Measurements from ENCODE around the gene LRP5. TPM values are rescaled to one million over a fixed set of nuclear protein-coding genes. Genes with fewer than 3 reads are reported as not detected.
A peak's percentile ranks its signal among the peaks of the same experiment; 100 is the strongest.
"Not testable (repeated sequence)": the region's sequence is repeated elsewhere in the genome, so short reads cannot be mapped to it uniquely, and the experiment has no call there.

The LRP5 gene
- total RNA-seq, 1 experiment from 2014 or later: 23.5 TPM

GRCh38 chr11:68333173-68333572 lies 20.8 kb downstream of the LRP5 start:
- no peak overlapping the region for H3K4me3 ChIP-seq
- no peaks in the 10 kb centered on the region for H3K27me3 ChIP-seq
- no peaks in the 10 kb centered on the region for H3K9me3 ChIP-seq
- no peak for DNase-seq
- no peaks in the 10 kb centered on the region for H3K36me3 ChIP-seq

GRCh38 chr11:68334923-68335322 lies 22.5 kb downstream of the LRP5 start:
- no peaks in the 10 kb centered on the region for H3K9me3 ChIP-seq
- no peak overlapping the region for H3K4me3 ChIP-seq
- no peak for DNase-seq
- no peaks in the 10 kb centered on the region for H3K27me3 ChIP-seq
- H3K36me3 ChIP-seq: no peaks in the 10 kb centered on the region

GRCh38 chr11:68335683-68336082 lies 23.3 kb downstream of the LRP5 start:
- no peak for DNase-seq
- Histone ChIP-seq H3K36me3 (no peaks in the 10 kb centered on the region), H3K4me3 (no peak overlapping the region), H3K9me3 (no peaks in the 10 kb centered on the region), H3K27me3 (no peaks in the 10 kb centered on the region)

- no peaks in the 10 kb centered on the region for H3K27me3 ChIP-seq
These were observed 24.3 kb downstream of the LRP5 start for GRCh38 chr11:68336716-68337115.

GRCh38 chr11:68337399-68337835 lies 25.0 kb downstream of the LRP5 start:
- Histone ChIP-seq H3K4me3 (no peak overlapping the region), H3K27me3 (no peaks in the 10 kb centered on the region), H3K36me3 (no peaks in the 10 kb centered on the region), H3K9me3 (no peaks in the 10 kb centered on the region)
- peak; percentile 63 for DNase-seq

More at GRCh38 chr11:68336716-68337115, 24.3 kb downstream of the LRP5 start:
- no peak for DNase-seq
- H3K9me3 ChIP-seq: no peaks in the 10 kb centered on the region
- H3K4me3 ChIP-seq: no peak overlapping the region
- no peaks in the 10 kb centered on the region for H3K36me3 ChIP-seq

GRCh38 chr11:68338051-68338780 lies 25.8 kb downstream of the LRP5 start:
- peak; percentile 91 for DNase-seq

GRCh38 chr11:68340003-68340767 lies 27.8 kb downstream of the LRP5 start:
- H3K27me3 ChIP-seq: no peaks in the 10 kb centered on the region

More at GRCh38 chr11:68338051-68338780, 25.8 kb downstream of the LRP5 start:
- Histone ChIP-seq H3K36me3 (no peaks in the 10 kb centered on the region), H3K4me3 (no peak overlapping the region), H3K27me3 (no peaks in the 10 kb centered on the region), H3K9me3 (no peaks in the 10 kb centered on the region)

GRCh38 chr11:68340784-68341556 lies 28.6 kb downstream of the LRP5 start:
- Histone ChIP-seq H3K36me3 (no peaks in the 10 kb centered on the region; the same call in 1 of the 2 replicates), H3K4me3 (no peak overlapping the region), H3K9me3 (no peaks in the 10 kb centered on the region), H3K27me3 (no peaks in the 10 kb centered on the region)
- no peak for DNase-seq

More at GRCh38 chr11:68340003-68340767, 27.8 kb downstream of the LRP5 start:
- Histone ChIP-seq H3K4me3 (no peak overlapping the region), H3K36me3 (no peaks in the 10 kb centered on the region), H3K9me3 (no peaks in the 10 kb centered on the region)
- no peak for DNase-seq

- Histone ChIP-seq H3K36me3 (no peaks in the 10 kb centered on the region; the same call in 1 of the 2 replicates), H3K9me3 (no peaks in the 10 kb centered on the region), H3K27me3 (no peaks in the 10 kb centered on the region), H3K4me3 (no peak overlapping the region)
- no peak for DNase-seq
These were observed 29.4 kb downstream of the LRP5 start for GRCh38 chr11:68341557-68342458.

GRCh38 chr11:68342459-68343158 lies 30.2 kb downstream of the LRP5 start:
- Histone ChIP-seq H3K36me3 (no peaks in the 10 kb centered on the region; the same call in 1 of the 2 replicates), H3K9me3 (no peaks in the 10 kb centered on the region)

GRCh38 chr11:68343761-68344256 lies 31.4 kb downstream of the LRP5 start:
- no peak overlapping the region for H3K4me3 ChIP-seq
- H3K9me3 ChIP-seq: no peaks in the 10 kb centered on the region
- H3K36me3 ChIP-seq: no peaks in the 10 kb centered on the region; the same call in 1 of the 2 replicates
- H3K27me3 ChIP-seq: no peaks in the 10 kb centered on the region
- DNase-seq: no peak

More at GRCh38 chr11:68342459-68343158, 30.2 kb downstream of the LRP5 start:
- DNase-seq: peak; percentile 84
- H3K27me3 ChIP-seq: no peaks in the 10 kb centered on the region
- H3K4me3 ChIP-seq: peak overlapping the region; percentile 5; the same call in 1 of the 2 replicates

GRCh38 chr11:68344821-68345220 lies 32.4 kb downstream of the LRP5 start:
- not testable (repeated sequence) for DNase-seq, H3K36me3 ChIP-seq, H3K9me3 ChIP-seq, H3K27me3 ChIP-seq, H3K4me3 ChIP-seq

- Histone ChIP-seq H3K36me3 (no peaks in the 10 kb centered on the region; the same call in 1 of the 2 replicates), H3K27me3 (no peaks in the 10 kb centered on the region), H3K9me3 (no peaks in the 10 kb centered on the region), H3K4me3 (no peak overlapping the region)
- DNase-seq: no peak
These were observed 33.5 kb downstream of the LRP5 start for GRCh38 chr11:68345776-68346461.

GRCh38 chr11:68346462-68346790 lies 34.0 kb downstream of the LRP5 start:
- DNase-seq: no peak
- Histone ChIP-seq H3K9me3 (no peaks in the 10 kb centered on the region), H3K36me3 (no peaks in the 10 kb centered on the region; the same call in 1 of the 2 replicates), H3K4me3 (no peak overlapping the region), H3K27me3 (no peaks in the 10 kb centered on the region)

GRCh38 chr11:68347345-68347744 lies 35.0 kb downstream of the LRP5 start:
- DNase-seq: no peak
- H3K4me3 ChIP-seq: no peak overlapping the region
- no peaks in the 10 kb centered on the region for H3K27me3 ChIP-seq
- H3K36me3 ChIP-seq: no peaks in the 10 kb centered on the region; the same call in 1 of the 2 replicates
- H3K9me3 ChIP-seq: no peaks in the 10 kb centered on the region

All from MG63 (cell line).